Panc1 (cell line): ENCODE results near the gene COPS2. TPM values are rescaled to one million over a fixed set of nuclear protein-coding genes. Genes with fewer than 3 reads are reported as not detected.

Experiments
- ATAC-seq: fragments of 200-7000 bp; cut with Tn5 transposase; 2 replicates; pipeline ENCODE4 v1.9.1; 2020; ENCODE audit warnings: mild to moderate bottlenecking, moderate library complexity
- BruUV-seq: library from RNA; stranded (reverse); fragments of 400-500 nt; replicated peaks from 2 replicates; lab custom pipeline; 2021; lab: Mats Ljungman, UMichigan
- CTCF ChIA-PET: fragments of 300-600 bp; sonication (Branson Sonifier 250); formaldehyde crosslinking; loops from one replicate; lab custom pipeline; 2022; ENCODE audit warnings: antibody characterized with exemption; lab: Charles Lee
- POLR2A ChIA-PET: fragments of 300-600 bp; sonication (Branson Sonifier 250); formaldehyde crosslinking; loops from one replicate; lab custom pipeline; 2022; ENCODE audit warnings: antibody characterized with exemption; lab: Charles Lee
- DNase-seq: peaks from one replicate; pipeline ENCODE4 v3.0.0-alpha.2; 2010; ENCODE audit warnings: low read depth, low spot score
- H3K27ac ChIP-seq: 2 replicates; pipeline ENCODE4 v1.5.1; 2011; ENCODE audit warnings: mild to moderate bottlenecking, low read length, inconsistent platforms
- H3K27me3 ChIP-seq: fragments of 200-500 bp; sonication (Bioruptor generic); 2 replicates; pipeline ENCODE4 v1.6.0; 2014; ENCODE audit warnings: low read length, inconsistent platforms; ENCODE audit not compliant: control insufficient read depth, insufficient read depth
- H3K36me3 ChIP-seq: fragments of 200-500 bp; sonication (Bioruptor generic); 2 replicates; pipeline ENCODE4 v1.5.1; 2014; ENCODE audit warnings: inconsistent platforms, mild to moderate bottlenecking, low read length, moderate library complexity; ENCODE audit not compliant: control insufficient read depth, insufficient read depth
- H3K4me1 ChIP-seq: 2 replicates; pipeline ENCODE4 v1.5.1; 2011; ENCODE audit warnings: inconsistent platforms, mild to moderate bottlenecking, low read length, moderate library complexity; ENCODE audit not compliant: control insufficient read depth, insufficient read depth
- H3K4me3 ChIP-seq, 2 experiments: 2 replicates each; pipeline ENCODE4 v1.5.1; 2011 to 2012; ENCODE audit warnings: low read depth in 2 of 2, low read length in 2 of 2, mild to moderate bottlenecking in 2 of 2, inconsistent platforms in 1 of 2, moderate library complexity in 1 of 2
- H3K9me3 ChIP-seq: fragments of 200-500 bp; sonication (Bioruptor generic); 2 replicates; pipeline ENCODE4 v1.5.1; 2014; ENCODE audit warnings: low read depth, mild to moderate bottlenecking, inconsistent platforms, low read length, moderate library complexity; ENCODE audit not compliant: control insufficient read depth, insufficient read depth
- POLR2AphosphoS5 ChIP-seq: IDR thresholded peaks from 2 replicates; pipeline ENCODE4 v1.6.1; 2012; ENCODE audit warnings: mild to moderate bottlenecking, low read depth, low read length, moderate library complexity
- SIN3A ChIP-seq: IDR thresholded peaks from 2 replicates; pipeline ENCODE4 v1.6.1; 2012; ENCODE audit warnings: low read depth, mild to moderate bottlenecking, low read length, moderate library complexity, borderline replicate concordance; ENCODE audit not compliant: insufficient read depth
- TCF7L2 ChIP-seq: IDR thresholded peaks from 2 replicates; pipeline ENCODE4 v1.6.1; 2011; ENCODE audit warnings: mild to moderate bottlenecking, low read depth, low read length, inconsistent platforms
- in situ Hi-C: cut with HindIII; loops from 2 replicates; pipeline ENCODE4 v1.10.0; 2016; ENCODE audit warnings: low sequenced_read_pairs, low pct_unique_long_range_greater_than_20kb
- intact Hi-C: fragments of 100-400 bp; cut with micrococcal nuclease; formaldehyde crosslinking; loops from one replicate; pipeline ENCODE4 v1.10.0; 2022; ENCODE audit not compliant: unreplicated experiment
- total RNA-seq: library from RNA; stranded (reverse); gene quantifications from one replicate; pipeline ENCODE4 v1.2.1, GENCODE V29; 2021; ENCODE audit not compliant: unreplicated experiment
- TF ChIP-seq, protein P1 (sequence below), 2 experiments: IDR thresholded peaks; 2 replicates each; pipeline ENCODE4 v1.6.1; 2011 to 2012; ENCODE audit warnings: low read depth in 2 of 2, control low read depth in 1 of 2, low read length in 1 of 2, mild to moderate bottlenecking in 1 of 2, moderate library complexity in 1 of 2; ENCODE audit not compliant: insufficient read depth in 1 of 2
- TF ChIP-seq, protein P2 (sequence below): fragments of 450-650 bp; IDR thresholded peaks from 2 replicates; pipeline ENCODE4 v1.5.1; 2017; ENCODE audit warnings: mild to moderate bottlenecking

The COPS2 gene
- total RNA-seq, 1 experiment from 2014 or later, result 69.4 TPM

DNA sequence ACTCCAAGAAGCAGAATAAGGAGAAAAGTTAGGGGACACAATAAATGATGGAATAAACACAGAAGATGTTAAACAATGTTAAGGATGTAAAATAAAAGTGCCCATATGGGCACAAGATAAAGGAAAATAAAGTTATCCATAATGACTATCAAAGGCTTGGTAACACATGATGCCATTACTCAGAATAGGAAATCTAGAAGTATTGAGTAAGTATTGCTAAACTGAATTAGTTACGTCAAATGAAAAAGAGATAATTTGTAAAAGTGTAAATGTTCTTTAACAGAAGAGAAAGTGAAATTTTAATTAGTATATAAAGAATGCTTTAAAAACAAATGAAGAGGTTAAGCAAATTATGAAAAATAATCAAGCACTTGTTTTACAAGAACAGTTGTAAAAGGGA is 6.7 kb downstream of the COPS2 start:
- no peak for ATAC-seq
- intact Hi-C loops, result no loop called here
- Histone ChIP-seq H3K27ac (no peak overlapping the region), H3K36me3 (peaks cover 8% of the 10 kb centered on the region; the same call in 1 of the 2 replicates), H3K9me3 (no peaks in the 10 kb centered on the region), H3K4me1 (peaks cover 12% of the 10 kb centered on the region; the same call in 1 of the 2 replicates), H3K4me3 (no peak overlapping the region), H3K27me3 (no peaks in the 10 kb centered on the region)
- in situ Hi-C loops, result no loop called here
- BruUV-seq, result no TSS peak
- TF ChIP-seq TCF7L2, result no peak
- TF ChIP-seq POLR2AphosphoS5, result no peak
- no peak for TF ChIP-seq SIN3A
- TF ChIP-seq, protein P1, sequence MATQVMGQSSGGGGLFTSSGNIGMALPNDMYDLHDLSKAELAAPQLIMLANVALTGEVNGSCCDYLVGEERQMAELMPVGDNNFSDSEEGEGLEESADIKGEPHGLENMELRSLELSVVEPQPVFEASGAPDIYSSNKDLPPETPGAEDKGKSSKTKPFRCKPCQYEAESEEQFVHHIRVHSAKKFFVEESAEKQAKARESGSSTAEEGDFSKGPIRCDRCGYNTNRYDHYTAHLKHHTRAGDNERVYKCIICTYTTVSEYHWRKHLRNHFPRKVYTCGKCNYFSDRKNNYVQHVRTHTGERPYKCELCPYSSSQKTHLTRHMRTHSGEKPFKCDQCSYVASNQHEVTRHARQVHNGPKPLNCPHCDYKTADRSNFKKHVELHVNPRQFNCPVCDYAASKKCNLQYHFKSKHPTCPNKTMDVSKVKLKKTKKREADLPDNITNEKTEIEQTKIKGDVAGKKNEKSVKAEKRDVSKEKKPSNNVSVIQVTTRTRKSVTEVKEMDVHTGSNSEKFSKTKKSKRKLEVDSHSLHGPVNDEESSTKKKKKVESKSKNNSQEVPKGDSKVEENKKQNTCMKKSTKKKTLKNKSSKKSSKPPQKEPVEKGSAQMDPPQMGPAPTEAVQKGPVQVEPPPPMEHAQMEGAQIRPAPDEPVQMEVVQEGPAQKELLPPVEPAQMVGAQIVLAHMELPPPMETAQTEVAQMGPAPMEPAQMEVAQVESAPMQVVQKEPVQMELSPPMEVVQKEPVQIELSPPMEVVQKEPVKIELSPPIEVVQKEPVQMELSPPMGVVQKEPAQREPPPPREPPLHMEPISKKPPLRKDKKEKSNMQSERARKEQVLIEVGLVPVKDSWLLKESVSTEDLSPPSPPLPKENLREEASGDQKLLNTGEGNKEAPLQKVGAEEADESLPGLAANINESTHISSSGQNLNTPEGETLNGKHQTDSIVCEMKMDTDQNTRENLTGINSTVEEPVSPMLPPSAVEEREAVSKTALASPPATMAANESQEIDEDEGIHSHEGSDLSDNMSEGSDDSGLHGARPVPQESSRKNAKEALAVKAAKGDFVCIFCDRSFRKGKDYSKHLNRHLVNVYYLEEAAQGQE (IDR thresholded peaks at IDR 0.05; ENCODE audit: insufficient read depth in 1 of 2, low read depth in 2 of 2, low read length in 1 of 2), result no peak
- TF ChIP-seq, protein P2, sequence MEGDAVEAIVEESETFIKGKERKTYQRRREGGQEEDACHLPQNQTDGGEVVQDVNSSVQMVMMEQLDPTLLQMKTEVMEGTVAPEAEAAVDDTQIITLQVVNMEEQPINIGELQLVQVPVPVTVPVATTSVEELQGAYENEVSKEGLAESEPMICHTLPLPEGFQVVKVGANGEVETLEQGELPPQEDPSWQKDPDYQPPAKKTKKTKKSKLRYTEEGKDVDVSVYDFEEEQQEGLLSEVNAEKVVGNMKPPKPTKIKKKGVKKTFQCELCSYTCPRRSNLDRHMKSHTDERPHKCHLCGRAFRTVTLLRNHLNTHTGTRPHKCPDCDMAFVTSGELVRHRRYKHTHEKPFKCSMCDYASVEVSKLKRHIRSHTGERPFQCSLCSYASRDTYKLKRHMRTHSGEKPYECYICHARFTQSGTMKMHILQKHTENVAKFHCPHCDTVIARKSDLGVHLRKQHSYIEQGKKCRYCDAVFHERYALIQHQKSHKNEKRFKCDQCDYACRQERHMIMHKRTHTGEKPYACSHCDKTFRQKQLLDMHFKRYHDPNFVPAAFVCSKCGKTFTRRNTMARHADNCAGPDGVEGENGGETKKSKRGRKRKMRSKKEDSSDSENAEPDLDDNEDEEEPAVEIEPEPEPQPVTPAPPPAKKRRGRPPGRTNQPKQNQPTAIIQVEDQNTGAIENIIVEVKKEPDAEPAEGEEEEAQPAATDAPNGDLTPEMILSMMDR, result no peak
- ChIA-PET CTCF (no interaction called here), POLR2A (no interaction called here)
- no peak for DNase-seq

DNA sequence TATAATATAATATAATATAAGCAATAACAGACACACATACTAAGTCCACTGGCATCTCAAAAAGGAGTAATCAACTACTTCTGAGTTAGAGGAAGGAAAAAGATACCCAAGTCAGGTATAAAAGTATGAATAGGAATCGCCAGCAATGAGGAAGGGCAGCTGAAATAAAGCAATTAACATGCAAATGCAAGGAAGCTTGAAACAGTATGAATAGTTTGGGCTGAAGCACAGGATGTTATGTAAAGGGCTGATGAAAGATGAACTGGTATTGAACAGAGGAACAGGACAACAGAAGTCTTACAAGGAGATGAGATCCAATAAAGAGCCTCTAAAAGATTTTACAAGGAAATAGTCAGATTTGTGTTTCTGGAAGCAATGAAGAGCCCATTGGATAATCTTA is 7.1 kb downstream of the COPS2 start:
- no peaks in the 10 kb centered on the region for H3K27me3 ChIP-seq
- intact Hi-C loops (no loop called here), in situ Hi-C loops (no loop called here)
- POLR2A ChIA-PET, result no interaction called here
- no peak for ATAC-seq
- peaks cover 12% of the 10 kb centered on the region; the same call in 1 of the 2 replicates for H3K4me1 ChIP-seq
- H3K27ac ChIP-seq, result no peak overlapping the region
- no peaks in the 10 kb centered on the region for H3K9me3 ChIP-seq
- H3K4me3 ChIP-seq, result no peak overlapping the region
- TF ChIP-seq SIN3A (no peak), TCF7L2 (no peak), POLR2AphosphoS5 (no peak)
- TF ChIP-seq, protein P1 (IDR thresholded peaks at IDR 0.05; ENCODE audit: insufficient read depth in 1 of 2, low read depth in 2 of 2, low read length in 1 of 2), result no peak
- TF ChIP-seq, protein P2, result no peak
- DNase-seq, result no peak
- CTCF ChIA-PET, result no interaction called here
- BruUV-seq, result no TSS peak
- peaks cover 8% of the 10 kb centered on the region; the same call in 1 of the 2 replicates for H3K36me3 ChIP-seq
